WTC11 (cell line): Measurements from ENCODE around the gene SPATS2. TPM values are rescaled to one million over a fixed set of nuclear protein-coding genes. Genes with fewer than 3 reads are reported as not detected.
A peak's percentile ranks its signal among the peaks of the same experiment; 100 is the strongest.

Source experiments
- ATAC-seq: fragments of 200-7000 bp; cut with Tn5 transposase; 2 replicates; pipeline ENCODE4 v1.10.0; 2021; ENCODE audit warnings: mild to moderate bottlenecking, moderate library complexity
- CTCF ChIA-PET: fragments of 300-600 bp; sonication (Branson Sonifier 250); formaldehyde crosslinking; loops from one replicate; lab custom pipeline; 2021; ENCODE audit warnings: antibody characterized with exemption; lab: Charles Lee
- POLR2A ChIA-PET: fragments of 350-600 bp; sonication (Branson Sonifier 250); formaldehyde crosslinking; loops from one replicate; lab custom pipeline; 2021; ENCODE audit warnings: antibody characterized with exemption; lab: Charles Lee
- DNase-seq: peaks from one replicate; pipeline ENCODE4 v3.0.0; 2021; ENCODE audit warnings: low spot score
- H3K27ac Mint-ChIP-seq: 2 replicates; pipeline ENCODE4 v1.8.0; 2021; ENCODE audit warnings: mixed read lengths
- H3K27me3 Mint-ChIP-seq: 2 replicates; pipeline ENCODE4 v1.8.0; 2021; ENCODE audit warnings: low read depth, mild to moderate bottlenecking, moderate library complexity, mixed read lengths
- H3K36me3 Mint-ChIP-seq: 2 replicates; pipeline ENCODE4 v1.8.0; 2021; ENCODE audit warnings: mixed read lengths
- H3K4me1 Mint-ChIP-seq: 2 replicates; pipeline ENCODE4 v1.8.0; 2022; ENCODE audit warnings: mixed read lengths
- H3K4me3 Mint-ChIP-seq: 2 replicates; pipeline ENCODE4 v1.8.0; 2021; ENCODE audit warnings: mild to moderate bottlenecking, moderate library complexity, mixed read lengths
- H3K9me3 Mint-ChIP-seq: 2 replicates; pipeline ENCODE4 v1.8.0; 2021; ENCODE audit warnings: mixed read lengths
- ATF2 ChIP-seq: sonication (generic); formaldehyde crosslinking; IDR thresholded peaks from 2 replicates; pipeline ENCODE4 v1.8.1; 2022; ENCODE audit warnings: low read depth, missing genetic modification reagents, borderline replicate concordance
- CDX4 ChIP-seq: fragments of 250-450 bp; sonication (Bioruptor Pico); IDR thresholded peaks from 2 replicates; pipeline ENCODE4 v1.9.0; 2021; ENCODE audit warnings: moderate library complexity, mild to moderate bottlenecking, inconsistent platforms, borderline replicate concordance
- CTCF ChIP-seq: fragments of 200-600 bp; IDR thresholded peaks from 2 replicates; pipeline ENCODE4 v1.8.0; 2022; ENCODE audit warnings: antibody characterized with exemption
- ETV6 ChIP-seq: sonication (generic); formaldehyde crosslinking; IDR thresholded peaks from 2 replicates; pipeline ENCODE4 v1.8.1; 2022; ENCODE audit warnings: mild to moderate bottlenecking, missing genetic modification reagents
- GABPB1 ChIP-seq: sonication (generic); formaldehyde crosslinking; IDR thresholded peaks from 2 replicates; pipeline ENCODE4 v1.8.1; 2023; ENCODE audit warnings: mild to moderate bottlenecking, missing genetic modification reagents
- JAZF1 ChIP-seq: fragments of 250-450 bp; sonication (Bioruptor Pico); IDR thresholded peaks from 2 replicates; pipeline ENCODE4 v1.9.0; 2021; ENCODE audit warnings: moderate library complexity, mild to moderate bottlenecking, inconsistent platforms
- MAX ChIP-seq: sonication (generic); formaldehyde crosslinking; IDR thresholded peaks from 2 replicates; pipeline ENCODE4 v1.8.0; 2022; ENCODE audit warnings: mild to moderate bottlenecking, missing genetic modification reagents
- MYBL2 ChIP-seq: sonication (generic); formaldehyde crosslinking; IDR thresholded peaks from 2 replicates; pipeline ENCODE4 v1.8.1; 2023; ENCODE audit warnings: mild to moderate bottlenecking, moderate library complexity, missing genetic modification reagents
- PRRX2 ChIP-seq: fragments of 250-450 bp; sonication (Bioruptor Pico); IDR thresholded peaks from 2 replicates; pipeline ENCODE4 v1.8.0; 2021; ENCODE audit warnings: mild to moderate bottlenecking
- SP1 ChIP-seq: sonication (generic); formaldehyde crosslinking; conservative IDR thresholded peaks from 2 replicates; pipeline ENCODE4 v1.8.1; 2022; ENCODE audit warnings: missing genetic modification reagents
- ZNF416 ChIP-seq: fragments of 250-450 bp; sonication (Bioruptor Pico); IDR thresholded peaks from 2 replicates; pipeline ENCODE4 v1.9.0; 2021; ENCODE audit warnings: mild to moderate bottlenecking, inconsistent platforms
- ZNF512 ChIP-seq: sonication (generic); formaldehyde crosslinking; IDR thresholded peaks from 2 replicates; pipeline ENCODE4 v1.8.1; 2022; ENCODE audit warnings: missing genetic modification reagents, borderline replicate concordance
- ZNF532 ChIP-seq: fragments of 250-450 bp; sonication (Bioruptor Pico); IDR thresholded peaks from 2 replicates; pipeline ENCODE4 v1.9.0; 2021; ENCODE audit warnings: mild to moderate bottlenecking, borderline replicate concordance
- total RNA-seq: library from RNA; stranded (reverse); gene quantifications from 3 replicates; pipeline ENCODE4 v1.2.3, GENCODE V29; 2021
- TF ChIP-seq, protein P1 (sequence below): sonication (generic); formaldehyde crosslinking; IDR thresholded peaks from 2 replicates; pipeline ENCODE4 v1.8.1; 2023; ENCODE audit warnings: mild to moderate bottlenecking, moderate library complexity, missing genetic modification reagents
- TF ChIP-seq, protein P2 (sequence below): fragments of 250-450 bp; sonication (Bioruptor Pico); IDR thresholded peaks from 2 replicates; pipeline ENCODE4 v1.9.0; 2021; ENCODE audit warnings: mild to moderate bottlenecking
- TF ChIP-seq, protein P3 (sequence below): fragments of 250-450 bp; sonication (Bioruptor Pico); IDR thresholded peaks from 2 replicates; pipeline ENCODE4 v1.8.0; 2021; ENCODE audit warnings: mild to moderate bottlenecking
- TF ChIP-seq, protein P4 (sequence below): sonication (generic); formaldehyde crosslinking; conservative IDR thresholded peaks from 2 replicates; pipeline ENCODE4 v1.8.1; 2023; ENCODE audit warnings: mild to moderate bottlenecking, low read depth, missing genetic modification reagents, moderate library complexity

Gene SPATS2
- total RNA-seq, 1 experiment from 2014 or later = 25.9 TPM

- CTCF ChIA-PET = interaction anchor here (0.5 to 4.8 kb wide), 24 partner anchors 9 to 644 kb away, joined by 3 to 77 read pairs (median 4); partner anchors contain the start of genes C1QL4, DNAJC22, PRPH and SPATS2
- Mint-ChIP-seq H3K9me3 (no peaks in the 10 kb centered on the region), H3K4me1 (peaks cover 15% of the 10 kb centered on the region), H3K36me3 (peaks cover 16% of the 10 kb centered on the region), H3K27me3 (peaks cover 15% of the 10 kb centered on the region), H3K27ac (peak within 1 kb of the TSS; percentile 91), H3K4me3 (peak within 1 kb of the TSS; percentile 99)
- ATAC-seq (peak; percentile 99), DNase-seq (peak; percentile 99)
- POLR2A ChIA-PET = interaction anchor here (0.9 to 2.0 kb wide), 9 partner anchors 9 to 85 kb away, joined by 3 to 19 read pairs (median 3); partner anchors contain the start of genes PRPH and SPATS2
- no peak for TF ChIP-seq ZNF532
- TF ChIP-seq MYBL2 = peak; percentile 81
- no peak for TF ChIP-seq ZNF416
- peak; percentile 90 for TF ChIP-seq SP1
- no peak for TF ChIP-seq CTCF
- TF ChIP-seq, protein P1, sequence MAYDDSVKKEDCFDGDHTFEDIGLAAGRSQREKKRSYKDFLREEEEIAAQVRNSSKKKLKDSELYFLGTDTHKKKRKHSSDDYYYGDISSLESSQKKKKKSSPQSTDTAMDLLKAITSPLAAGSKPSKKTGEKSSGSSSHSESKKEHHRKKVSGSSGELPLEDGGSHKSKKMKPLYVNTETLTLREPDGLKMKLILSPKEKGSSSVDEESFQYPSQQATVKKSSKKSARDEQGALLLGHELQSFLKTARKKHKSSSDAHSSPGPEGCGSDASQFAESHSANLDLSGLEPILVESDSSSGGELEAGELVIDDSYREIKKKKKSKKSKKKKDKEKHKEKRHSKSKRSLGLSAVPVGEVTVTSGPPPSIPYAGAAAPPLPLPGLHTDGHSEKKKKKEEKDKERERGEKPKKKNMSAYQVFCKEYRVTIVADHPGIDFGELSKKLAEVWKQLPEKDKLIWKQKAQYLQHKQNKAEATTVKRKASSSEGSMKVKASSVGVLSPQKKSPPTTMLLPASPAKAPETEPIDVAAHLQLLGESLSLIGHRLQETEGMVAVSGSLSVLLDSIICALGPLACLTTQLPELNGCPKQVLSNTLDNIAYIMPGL (CRISPR knock-in tag) = 0 out of 2 replicates have a peak, but pooled peaks have one; percentile 12
- TF ChIP-seq, protein P2, sequence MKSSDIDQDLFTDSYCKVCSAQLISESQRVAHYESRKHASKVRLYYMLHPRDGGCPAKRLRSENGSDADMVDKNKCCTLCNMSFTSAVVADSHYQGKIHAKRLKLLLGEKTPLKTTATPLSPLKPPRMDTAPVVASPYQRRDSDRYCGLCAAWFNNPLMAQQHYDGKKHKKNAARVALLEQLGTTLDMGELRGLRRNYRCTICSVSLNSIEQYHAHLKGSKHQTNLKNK (CRISPR knock-in tag) = no peak
- TF ChIP-seq, protein P3, sequence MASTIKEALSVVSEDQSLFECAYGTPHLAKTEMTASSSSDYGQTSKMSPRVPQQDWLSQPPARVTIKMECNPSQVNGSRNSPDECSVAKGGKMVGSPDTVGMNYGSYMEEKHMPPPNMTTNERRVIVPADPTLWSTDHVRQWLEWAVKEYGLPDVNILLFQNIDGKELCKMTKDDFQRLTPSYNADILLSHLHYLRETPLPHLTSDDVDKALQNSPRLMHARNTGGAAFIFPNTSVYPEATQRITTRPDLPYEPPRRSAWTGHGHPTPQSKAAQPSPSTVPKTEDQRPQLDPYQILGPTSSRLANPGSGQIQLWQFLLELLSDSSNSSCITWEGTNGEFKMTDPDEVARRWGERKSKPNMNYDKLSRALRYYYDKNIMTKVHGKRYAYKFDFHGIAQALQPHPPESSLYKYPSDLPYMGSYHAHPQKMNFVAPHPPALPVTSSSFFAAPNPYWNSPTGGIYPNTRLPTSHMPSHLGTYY (CRISPR knock-in tag) = no peak
- TF ChIP-seq, protein P4, sequence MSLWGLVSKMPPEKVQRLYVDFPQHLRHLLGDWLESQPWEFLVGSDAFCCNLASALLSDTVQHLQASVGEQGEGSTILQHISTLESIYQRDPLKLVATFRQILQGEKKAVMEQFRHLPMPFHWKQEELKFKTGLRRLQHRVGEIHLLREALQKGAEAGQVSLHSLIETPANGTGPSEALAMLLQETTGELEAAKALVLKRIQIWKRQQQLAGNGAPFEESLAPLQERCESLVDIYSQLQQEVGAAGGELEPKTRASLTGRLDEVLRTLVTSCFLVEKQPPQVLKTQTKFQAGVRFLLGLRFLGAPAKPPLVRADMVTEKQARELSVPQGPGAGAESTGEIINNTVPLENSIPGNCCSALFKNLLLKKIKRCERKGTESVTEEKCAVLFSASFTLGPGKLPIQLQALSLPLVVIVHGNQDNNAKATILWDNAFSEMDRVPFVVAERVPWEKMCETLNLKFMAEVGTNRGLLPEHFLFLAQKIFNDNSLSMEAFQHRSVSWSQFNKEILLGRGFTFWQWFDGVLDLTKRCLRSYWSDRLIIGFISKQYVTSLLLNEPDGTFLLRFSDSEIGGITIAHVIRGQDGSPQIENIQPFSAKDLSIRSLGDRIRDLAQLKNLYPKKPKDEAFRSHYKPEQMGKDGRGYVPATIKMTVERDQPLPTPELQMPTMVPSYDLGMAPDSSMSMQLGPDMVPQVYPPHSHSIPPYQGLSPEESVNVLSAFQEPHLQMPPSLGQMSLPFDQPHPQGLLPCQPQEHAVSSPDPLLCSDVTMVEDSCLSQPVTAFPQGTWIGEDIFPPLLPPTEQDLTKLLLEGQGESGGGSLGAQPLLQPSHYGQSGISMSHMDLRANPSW (CRISPR knock-in tag) = no peak
- TF ChIP-seq JAZF1 = no peak
- no peak for TF ChIP-seq ZNF512 (CRISPR knock-in tag)
- no peak for TF ChIP-seq PRRX2 (CRISPR knock-in tag)
- no peak; the same call in 1 of the 2 replicates for TF ChIP-seq GABPB1
- no peak for TF ChIP-seq CDX4 (CRISPR knock-in tag)
- no peak for TF ChIP-seq ATF2
- 0 out of 2 replicates have a peak, but pooled peaks have one; percentile 31 for TF ChIP-seq MAX (CRISPR knock-in tag)
- 0 out of 2 replicates have a peak, but pooled peaks have one; percentile 12 for TF ChIP-seq ETV6
These were observed 44.3 kb upstream of the SPATS2 start, which contains the start of gene TROAP for GRCh38 chr12:49322708-49323523. TROAP (plus strand) TSS chr12:49323255; CDS start chr12:49323609, 354 bp downstream.
